Prostate gland (tissue), 2 donors: ENCODE results near the gene SETBP1. TPM values are rescaled to one million over a fixed set of nuclear protein-coding genes. Genes with fewer than 3 reads are reported as not detected.

ENCODE experiments used
- DNase-seq: peaks from one replicate; pipeline ENCODE4 v3.0.0-alpha.2; 2019; ENCODE audit warnings: low spot score
- H3K27ac ChIP-seq, 2 donors: fragments of 200-600 bp; sonication (generic); 2 replicates each; pipeline ENCODE4 v1.5.1; 2017 to 2019
- H3K27me3 ChIP-seq: fragments of 200-600 bp; sonication (generic); replicated peaks from 2 replicates; pipeline ENCODE4 v1.5.1; 2019; ENCODE audit not compliant: insufficient read depth
- H3K36me3 ChIP-seq, 2 donors: fragments of 200-600 bp; sonication (generic); 1 replicate in 1 of 2; 2 replicates in 1 of 2; pipeline versions ENCODE4 v1.5.1 to v1.8.1; 2017 to 2019
- H3K4me1 ChIP-seq: fragments of 200-600 bp; sonication (generic); replicated peaks from 2 replicates; pipeline ENCODE4 v1.5.1; 2019
- H3K4me3 ChIP-seq, 2 donors: fragments of 200-600 bp; sonication (generic); 2 replicates each; pipeline ENCODE4 v1.5.1; 2017 to 2019
- H3K9me3 ChIP-seq: fragments of 200-600 bp; sonication (generic); 2 replicates; pipeline ENCODE4 v1.5.1; 2017
- CTCF ChIP-seq, 4 experiments: fragments of 200-600 bp in 2 of 4; fragments of 450-650 bp in 2 of 4; sonication (generic) in 2 of 4; IDR thresholded peaks; 1 replicate in 3 of 4; 2 replicates in 1 of 4; pipeline ENCODE4 v1.5.1; 2016 to 2019; ENCODE audit warnings: antibody characterized with exemption in 4 of 4, mild to moderate bottlenecking in 2 of 4, moderate library complexity in 2 of 4
- POLR2A ChIP-seq: fragments of 450-650 bp; IDR thresholded peaks from one replicate; pipeline ENCODE4 v1.6.1; 2016; ENCODE audit warnings: antibody characterized with exemption, mild to moderate bottlenecking
- POLR2AphosphoS5 ChIP-seq: sonication (generic); formaldehyde crosslinking; IDR thresholded peaks from one replicate; pipeline ENCODE4 v1.6.1; 2017; ENCODE audit warnings: antibody characterized with exemption
- WGBS: methylation state at CpG from one replicate; pipeline ENCODE4 v1.1.5; 2018; 5-methylcytosine and 5-hydroxymethylcytosine counted together
- intact Hi-C: fragments of 100-400 bp; cut with DNase I; formaldehyde crosslinking; loops from one replicate; pipeline ENCODE4 v1.14.2; 2022
- total RNA-seq, 2 donors: library from RNA; depleted of rRNA; stranded (reverse); fragments of >200 nt; gene quantifications; one replicate each; pipeline ENCODE4 v1.1.0, GENCODE V29; 2016

SETBP1 gene
- total RNA-seq, 2 donors from 2014 or later, result 28.4 to 45.1 TPM

- no peaks in the 10 kb centered on the region for H3K36me3 ChIP-seq
- H3K4me3 ChIP-seq, result no peak overlapping the region
- H3K4me1 ChIP-seq, result peaks cover 8% of the 10 kb centered on the region
- intact Hi-C loops, result no loop called here
- DNase-seq, result no peak
- H3K27me3 ChIP-seq, result no peaks in the 10 kb centered on the region
- 97% methylated on average over 1 of the region's 1 CpG for WGBS
- no peaks in the 10 kb centered on the region for H3K9me3 ChIP-seq
- no peak overlapping the region for H3K27ac ChIP-seq
- TF ChIP-seq CTCF (IDR thresholded peaks at IDR 0.05) (no peak), POLR2AphosphoS5 (no peak), POLR2A (no peak)
Observed at GRCh38 chr18:44702594-44702993, 21.9 kb downstream of the SETBP1 start.

GRCh38 chr18:44704135-44704789 is 23.6 kb downstream of the SETBP1 start:
- WGBS, result 92% methylated on average over 1 of the region's 1 CpG

GRCh38 chr18:44705075-44705675 is 24.5 kb downstream of the SETBP1 start:
- H3K4me1 ChIP-seq, result peaks cover 2% of the 10 kb centered on the region
- intact Hi-C loops, result no loop called here
- H3K27me3 ChIP-seq, result no peaks in the 10 kb centered on the region
- no peaks in the 10 kb centered on the region for H3K9me3 ChIP-seq
- TF ChIP-seq POLR2AphosphoS5 (no peak), CTCF (IDR thresholded peaks at IDR 0.05) (no peak), POLR2A (no peak)
- DNase-seq, result no peak
- no peak overlapping the region for H3K27ac ChIP-seq
- no peaks in the 10 kb centered on the region for H3K36me3 ChIP-seq
- H3K4me3 ChIP-seq, result no peak overlapping the region
- 77% methylated on average over 2 of the region's 2 CpGs for WGBS

More at GRCh38 chr18:44704135-44704789, 23.6 kb downstream of the SETBP1 start:
- Histone ChIP-seq H3K27me3 (no peaks in the 10 kb centered on the region), H3K9me3 (no peaks in the 10 kb centered on the region), H3K4me3 (no peak overlapping the region), H3K4me1 (peaks cover 8% of the 10 kb centered on the region), H3K27ac (no peak overlapping the region), H3K36me3 (no peaks in the 10 kb centered on the region)
- intact Hi-C loops, result no loop called here
- TF ChIP-seq CTCF (IDR thresholded peaks at IDR 0.05), result no peak
- no peak for TF ChIP-seq POLR2A
- no peak for TF ChIP-seq POLR2AphosphoS5
- no peak for DNase-seq

- no peaks in the 10 kb centered on the region for H3K27me3 ChIP-seq
- no peaks in the 10 kb centered on the region for H3K36me3 ChIP-seq
- DNase-seq, result no peak
- intact Hi-C loops, result no loop called here
- peak; percentile 13 for TF ChIP-seq POLR2AphosphoS5
- no peak for TF ChIP-seq CTCF (IDR thresholded peaks at IDR 0.05)
- H3K27ac ChIP-seq, result peak overlapping the region; percentile 20 to 48
- no peaks in the 10 kb centered on the region for H3K4me1 ChIP-seq
- 58% methylated on average over 9 of the region's 9 CpGs for WGBS
- no peak overlapping the region for H3K4me3 ChIP-seq
- no peaks in the 10 kb centered on the region for H3K9me3 ChIP-seq
Observed at GRCh38 chr18:44708451-44709083, 27.9 kb downstream of the SETBP1 start.
